Right lobe of liver (tissue), 4 donors: Measurements from ENCODE around the gene BET1L.

Experiments
- POLR2A ChIP-seq: fragments of 450-650 bp; IDR thresholded peaks from one replicate; pipeline ENCODE4 v1.6.1; 2017; ENCODE audit warnings: antibody characterized with exemption, mild to moderate bottlenecking
- TF ChIP-seq, protein P1 (sequence below), 4 donors: fragments of 200-600 bp in 3 of 4; fragments of 450-650 bp in 1 of 4; IDR thresholded peaks; one replicate each; pipeline versions ENCODE4 v1.5.1 to v1.8.0; 2016 to 2022; ENCODE audit warnings: antibody characterized with exemption in 4 of 4, mild to moderate bottlenecking in 2 of 4
- donor health status: DM: no; HTN: no; CAD: no.
- donor health status: DM: no; HTN: no; CAD: no.
- donor health status: DM: no; HTN: yes; CAD: no.

DNA sequence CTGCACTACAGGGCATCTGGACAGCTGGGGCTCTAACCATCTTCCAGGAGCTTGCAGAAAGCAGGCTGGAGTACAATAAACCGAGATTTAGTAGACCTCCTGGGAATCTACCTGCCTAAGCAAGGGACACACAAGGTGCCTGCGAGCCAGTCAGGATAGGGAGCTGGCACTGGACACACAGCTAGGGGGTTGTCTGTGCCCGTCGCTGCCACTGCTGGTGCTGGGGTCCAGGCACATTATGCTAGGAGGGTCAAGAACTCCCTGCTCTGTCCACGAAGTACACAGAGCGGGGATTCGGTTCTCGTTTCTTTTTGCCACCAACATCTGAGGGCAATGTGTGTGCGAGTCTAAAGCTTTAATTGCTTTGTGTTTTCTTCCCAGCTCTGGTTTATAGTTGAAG is 4.5 kb upstream of the BET1L start:
- TF ChIP-seq, protein P1, sequence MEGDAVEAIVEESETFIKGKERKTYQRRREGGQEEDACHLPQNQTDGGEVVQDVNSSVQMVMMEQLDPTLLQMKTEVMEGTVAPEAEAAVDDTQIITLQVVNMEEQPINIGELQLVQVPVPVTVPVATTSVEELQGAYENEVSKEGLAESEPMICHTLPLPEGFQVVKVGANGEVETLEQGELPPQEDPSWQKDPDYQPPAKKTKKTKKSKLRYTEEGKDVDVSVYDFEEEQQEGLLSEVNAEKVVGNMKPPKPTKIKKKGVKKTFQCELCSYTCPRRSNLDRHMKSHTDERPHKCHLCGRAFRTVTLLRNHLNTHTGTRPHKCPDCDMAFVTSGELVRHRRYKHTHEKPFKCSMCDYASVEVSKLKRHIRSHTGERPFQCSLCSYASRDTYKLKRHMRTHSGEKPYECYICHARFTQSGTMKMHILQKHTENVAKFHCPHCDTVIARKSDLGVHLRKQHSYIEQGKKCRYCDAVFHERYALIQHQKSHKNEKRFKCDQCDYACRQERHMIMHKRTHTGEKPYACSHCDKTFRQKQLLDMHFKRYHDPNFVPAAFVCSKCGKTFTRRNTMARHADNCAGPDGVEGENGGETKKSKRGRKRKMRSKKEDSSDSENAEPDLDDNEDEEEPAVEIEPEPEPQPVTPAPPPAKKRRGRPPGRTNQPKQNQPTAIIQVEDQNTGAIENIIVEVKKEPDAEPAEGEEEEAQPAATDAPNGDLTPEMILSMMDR (IDR thresholded peaks at IDR 0.05), result no peak
- TF ChIP-seq POLR2A, result no peak
